Activated T-helper 2 cell treated with anti-CD3 and anti-CD28 coated beads, Interferon-gamma antibody, Interleukin-2, Interleukin-4, amounts not matched to agents 10 μg/mL and 5 μg/mL and 100 μg/mL, durations not matched to agents 14 hours and 24 hours and 36 hours (primary cell): ENCODE results near the gene KCNK3. TPM values are rescaled to one million over a fixed set of nuclear protein-coding genes. Genes with fewer than 3 reads are reported as not detected.

ENCODE experiments used
- DNase-seq: peaks from one replicate; pipeline ENCODE4 v3.0.0; 2021; ENCODE audit warnings: low spot score
- H3K27ac Mint-ChIP-seq: one replicate; pipeline ENCODE4 v1.8.0; 2021; ENCODE audit warnings: mixed read lengths
- H3K27me3 Mint-ChIP-seq: one replicate; pipeline ENCODE4 v1.8.0; 2021; ENCODE audit warnings: low read depth, mixed read lengths
- H3K36me3 Mint-ChIP-seq: one replicate; pipeline ENCODE4 v1.8.0; 2021; ENCODE audit warnings: low read depth, mixed read lengths
- H3K4me1 Mint-ChIP-seq: one replicate; pipeline ENCODE4 v1.8.0; 2021; ENCODE audit warnings: low read depth, mixed read lengths
- H3K4me3 Mint-ChIP-seq: one replicate; pipeline ENCODE4 v1.8.0; 2021; ENCODE audit warnings: low read depth, mild to moderate bottlenecking, moderate library complexity, mixed read lengths
- H3K9me3 Mint-ChIP-seq: one replicate; pipeline ENCODE4 v1.8.0; 2021; ENCODE audit warnings: mixed read lengths
- intact Hi-C: fragments of 100-400 bp; cut with micrococcal nuclease; formaldehyde crosslinking; loops from one replicate; pipeline ENCODE4 v1.15.1; 2023
- total RNA-seq: library from RNA; stranded (reverse); gene quantifications from 2 replicates; pipeline ENCODE4 v1.2.3, GENCODE V29; 2022

Gene KCNK3
- total RNA-seq, 1 donor from 2014 or later = not detected

DNA sequence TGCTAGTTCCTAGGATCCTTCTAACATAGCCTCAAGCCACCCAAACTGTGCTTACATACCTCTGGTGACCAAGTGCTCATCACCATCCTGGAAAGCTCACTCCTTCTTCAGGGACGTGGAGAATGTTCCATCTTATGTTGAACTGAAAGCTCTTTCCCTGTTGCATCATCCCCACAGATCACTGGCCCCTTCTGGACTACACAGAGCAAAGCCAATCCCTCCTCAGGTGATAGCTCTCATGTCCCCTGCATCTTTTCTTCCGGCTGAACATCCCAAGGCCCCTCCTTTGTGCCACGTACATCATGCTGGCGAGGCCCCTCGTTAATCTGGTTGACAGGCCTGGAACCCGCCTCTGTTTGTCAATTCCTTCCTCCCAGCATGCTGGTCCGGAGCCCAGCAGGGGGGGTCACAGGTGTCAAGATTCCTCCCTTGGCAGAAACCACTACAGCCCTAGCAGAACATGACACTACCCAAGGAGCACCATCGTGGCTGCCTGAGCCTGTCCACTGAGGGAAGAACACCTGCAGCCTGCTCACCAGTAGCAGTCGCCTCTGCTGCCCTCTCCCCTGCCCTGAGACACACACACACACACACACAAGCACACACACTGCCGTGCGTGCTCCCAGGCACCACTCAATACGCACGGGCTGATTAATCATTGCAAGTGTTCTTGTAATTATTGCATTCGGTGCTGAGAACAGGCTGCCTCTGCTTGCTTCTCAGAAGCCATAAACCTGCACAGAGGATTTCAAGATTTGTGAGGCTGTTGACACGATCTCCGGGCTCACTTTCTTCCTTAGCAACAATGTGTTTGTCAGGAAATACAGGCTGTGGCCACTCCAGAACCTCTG lies 6.3 kb upstream of the KCNK3 start:
- Mint-ChIP-seq H3K4me3 (no peak overlapping the region), H3K4me1 (no peaks in the 10 kb centered on the region), H3K27ac (no peak overlapping the region), H3K9me3 (no peaks in the 10 kb centered on the region), H3K27me3 (peaks cover 30% of the 10 kb centered on the region), H3K36me3 (no peaks in the 10 kb centered on the region)
- intact Hi-C loops = no loop called here
- DNase-seq = no peak

DNA sequence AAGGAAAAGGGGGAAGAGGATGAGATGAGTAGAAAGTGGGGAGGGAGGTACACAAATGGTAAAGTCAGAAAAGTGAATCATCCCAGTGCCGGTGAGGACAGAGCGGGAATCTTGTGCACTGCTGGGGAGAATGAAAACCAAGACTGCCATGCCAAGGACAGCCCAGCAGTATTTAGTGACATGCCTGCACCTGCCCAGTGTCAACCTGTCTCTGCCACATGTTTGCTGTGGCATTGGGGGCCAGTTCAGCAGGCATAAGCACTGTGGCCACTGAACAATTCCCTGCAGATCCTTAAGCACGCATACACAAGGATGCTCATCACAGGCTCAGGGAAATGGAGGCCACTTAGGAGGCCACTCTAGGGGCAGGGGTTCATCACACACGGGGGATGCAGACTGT lies 5.2 kb upstream of the KCNK3 start:
- no peak for DNase-seq
- H3K4me3 Mint-ChIP-seq = no peak overlapping the region
- H3K9me3 Mint-ChIP-seq = no peaks in the 10 kb centered on the region
- H3K27ac Mint-ChIP-seq = no peak overlapping the region
- no peaks in the 10 kb centered on the region for H3K4me1 Mint-ChIP-seq
- H3K36me3 Mint-ChIP-seq = no peaks in the 10 kb centered on the region
- H3K27me3 Mint-ChIP-seq = peaks cover 33% of the 10 kb centered on the region
- intact Hi-C loops = no loop called here

DNA sequence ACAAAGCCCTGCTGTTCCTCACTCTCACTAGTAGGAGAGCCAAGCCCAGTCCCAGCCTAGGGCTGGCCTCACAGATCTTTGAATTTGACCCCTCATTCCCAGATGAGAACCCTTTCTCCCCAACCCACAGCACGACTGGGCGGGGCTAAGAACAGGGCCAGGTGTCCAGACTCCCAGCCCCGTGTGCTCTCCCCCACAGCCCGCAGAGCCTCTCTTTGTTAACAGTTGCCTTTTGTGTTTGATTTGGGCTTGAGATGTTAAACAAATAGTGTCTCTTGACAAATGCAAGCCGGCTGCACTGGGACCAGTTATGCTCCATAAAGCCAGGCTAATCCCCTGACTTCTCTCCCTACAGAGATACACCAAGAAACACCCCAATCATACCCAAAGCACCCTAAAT lies 4.7 kb upstream of the KCNK3 start:
- H3K27ac Mint-ChIP-seq = no peak overlapping the region
- peaks cover 33% of the 10 kb centered on the region for H3K27me3 Mint-ChIP-seq
- intact Hi-C loops = no loop called here
- no peak overlapping the region for H3K4me3 Mint-ChIP-seq
- no peak for DNase-seq
- H3K36me3 Mint-ChIP-seq = no peaks in the 10 kb centered on the region
- no peaks in the 10 kb centered on the region for H3K9me3 Mint-ChIP-seq
- H3K4me1 Mint-ChIP-seq = no peaks in the 10 kb centered on the region

DNA sequence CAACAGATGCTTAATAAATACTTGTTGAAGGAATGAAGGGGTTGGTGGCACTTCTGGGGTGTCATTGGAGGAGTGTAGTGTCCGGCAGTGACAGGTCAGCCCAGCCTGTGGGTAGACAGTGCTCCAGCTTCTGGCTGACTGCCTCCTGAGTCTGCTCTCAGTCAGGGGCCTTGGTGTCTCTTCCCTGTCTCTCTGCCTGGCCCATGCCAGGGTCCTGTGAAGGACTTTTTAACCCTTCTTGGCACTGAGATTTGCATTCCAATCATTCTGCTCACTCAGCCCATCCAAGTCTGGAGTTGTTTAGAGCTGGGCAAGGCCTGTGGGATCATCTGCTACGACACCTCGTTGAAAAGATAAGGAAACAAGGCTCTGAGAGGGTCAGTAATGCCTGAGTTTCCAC lies 1.4 kb upstream of the KCNK3 start:
- no peaks in the 10 kb centered on the region for H3K9me3 Mint-ChIP-seq
- peaks cover 49% of the 10 kb centered on the region for H3K27me3 Mint-ChIP-seq
- intact Hi-C loops = no loop called here
- no peaks in the 10 kb centered on the region for H3K4me1 Mint-ChIP-seq
- no peak for DNase-seq
- H3K4me3 Mint-ChIP-seq = no peak overlapping the region
- H3K27ac Mint-ChIP-seq = no peak overlapping the region
- no peaks in the 10 kb centered on the region for H3K36me3 Mint-ChIP-seq

DNA sequence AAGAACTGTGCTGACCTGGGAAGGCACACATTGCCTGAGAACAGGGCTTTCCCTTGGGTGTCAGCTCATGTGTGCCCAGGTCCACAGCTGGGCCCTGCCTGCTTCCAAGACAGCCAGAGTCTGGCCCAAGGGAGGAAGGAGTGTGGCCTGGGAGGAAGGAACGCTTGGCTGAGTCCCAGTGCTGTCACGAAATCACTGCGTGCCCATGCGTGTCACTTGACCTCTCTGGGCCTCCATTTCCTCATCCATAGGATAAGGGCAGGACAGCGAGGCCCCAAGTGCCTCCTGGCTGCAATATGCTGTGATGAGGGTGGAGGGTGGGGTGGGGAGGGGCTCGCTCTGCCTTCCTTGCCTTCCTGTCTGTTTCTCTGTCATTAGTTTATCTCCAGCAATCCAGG lies 642 bp upstream of the KCNK3 start:
- no peaks in the 10 kb centered on the region for H3K9me3 Mint-ChIP-seq
- H3K27ac Mint-ChIP-seq = no peak overlapping the region
- intact Hi-C loops = no loop called here
- H3K4me1 Mint-ChIP-seq = no peaks in the 10 kb centered on the region
- H3K36me3 Mint-ChIP-seq = no peaks in the 10 kb centered on the region
- H3K27me3 Mint-ChIP-seq = peaks cover 41% of the 10 kb centered on the region
- no peak overlapping the region for H3K4me3 Mint-ChIP-seq
- no peak for DNase-seq

GRCh38 chr2:26692897-26693849 lies 651 bp downstream of the KCNK3 start:
- H3K27me3 Mint-ChIP-seq = peaks cover 39% of the 10 kb centered on the region
- H3K4me3 Mint-ChIP-seq = no peak overlapping the region
- no peak for DNase-seq
- no peaks in the 10 kb centered on the region for H3K4me1 Mint-ChIP-seq
- no peak overlapping the region for H3K27ac Mint-ChIP-seq
- H3K36me3 Mint-ChIP-seq = no peaks in the 10 kb centered on the region
- intact Hi-C loops = no loop called here
- H3K9me3 Mint-ChIP-seq = no peaks in the 10 kb centered on the region

DNA sequence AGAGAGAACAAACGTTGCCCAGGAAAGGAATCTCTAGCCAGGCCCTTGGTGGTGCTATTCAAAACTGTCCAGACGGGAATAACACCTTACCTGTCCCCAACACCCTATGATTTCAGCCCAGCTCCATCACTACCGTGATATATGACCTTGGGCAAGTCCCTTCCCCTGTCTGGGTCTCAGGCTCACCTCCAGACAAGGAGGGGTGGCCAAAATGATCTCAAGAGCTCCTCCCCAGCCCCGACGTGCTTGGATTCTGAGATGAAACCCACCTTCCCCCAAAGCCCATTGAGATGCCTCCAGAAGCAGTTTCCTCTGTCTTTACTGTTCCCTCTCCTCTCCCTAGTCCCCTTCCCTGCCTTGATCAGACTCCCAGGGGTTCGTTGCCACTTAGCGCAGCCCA lies 1.5 kb downstream of the KCNK3 start:
- no peaks in the 10 kb centered on the region for H3K36me3 Mint-ChIP-seq

GRCh38 chr2:26696351-26696816 lies 3.9 kb downstream of the KCNK3 start:
- no peaks in the 10 kb centered on the region for H3K36me3 Mint-ChIP-seq
- intact Hi-C loops = no loop called here
- no peaks in the 10 kb centered on the region for H3K4me1 Mint-ChIP-seq
- peaks cover 25% of the 10 kb centered on the region for H3K27me3 Mint-ChIP-seq
- no peak for DNase-seq
- no peak overlapping the region for H3K27ac Mint-ChIP-seq
- H3K9me3 Mint-ChIP-seq = no peaks in the 10 kb centered on the region
- no peak overlapping the region for H3K4me3 Mint-ChIP-seq

More for the DNA sequence above, 1.5 kb downstream of the KCNK3 start:
- Mint-ChIP-seq H3K4me3 (no peak overlapping the region), H3K27ac (no peak overlapping the region), H3K9me3 (no peaks in the 10 kb centered on the region), H3K27me3 (peaks cover 37% of the 10 kb centered on the region), H3K4me1 (no peaks in the 10 kb centered on the region)
- DNase-seq = no peak
- intact Hi-C loops = no loop called here

GRCh38 chr2:26697425-26697824 lies 4.9 kb downstream of the KCNK3 start:
- H3K9me3 Mint-ChIP-seq = no peaks in the 10 kb centered on the region
- H3K4me1 Mint-ChIP-seq = no peaks in the 10 kb centered on the region
- intact Hi-C loops = no loop called here
- H3K4me3 Mint-ChIP-seq = no peak overlapping the region
- no peak for DNase-seq
- H3K27me3 Mint-ChIP-seq = peaks cover 22% of the 10 kb centered on the region
- H3K27ac Mint-ChIP-seq = no peak overlapping the region
- H3K36me3 Mint-ChIP-seq = no peaks in the 10 kb centered on the region

DNA sequence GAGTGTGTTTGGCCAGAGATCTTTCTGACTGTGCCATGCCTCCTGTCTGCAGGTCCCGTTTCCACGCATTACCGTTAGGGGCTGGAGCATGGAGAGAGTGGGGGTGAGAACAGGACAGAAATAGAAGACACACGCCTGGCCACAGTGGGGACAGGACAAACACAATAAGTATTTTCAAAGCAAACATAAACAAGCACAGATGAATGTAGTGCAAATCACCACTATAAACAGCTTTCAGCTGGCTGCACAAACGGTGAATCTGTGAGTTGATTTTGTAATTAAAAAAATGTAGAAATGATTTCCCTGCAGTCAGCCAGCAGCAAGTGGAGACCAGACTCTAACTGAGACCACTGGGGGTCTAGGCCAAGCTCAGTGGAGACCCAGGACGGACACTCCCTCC lies 6.8 kb downstream of the KCNK3 start:
- Mint-ChIP-seq H3K9me3 (no peaks in the 10 kb centered on the region), H3K36me3 (no peaks in the 10 kb centered on the region), H3K27me3 (peaks cover 13% of the 10 kb centered on the region), H3K4me1 (no peaks in the 10 kb centered on the region), H3K27ac (no peak overlapping the region), H3K4me3 (no peak overlapping the region)
- intact Hi-C loops = no loop called here
- DNase-seq = no peak

- H3K27ac Mint-ChIP-seq = no peak overlapping the region
- no peak for DNase-seq
- H3K9me3 Mint-ChIP-seq = no peaks in the 10 kb centered on the region
- H3K4me3 Mint-ChIP-seq = no peak overlapping the region
- intact Hi-C loops = no loop called here
- peaks cover 7% of the 10 kb centered on the region for H3K27me3 Mint-ChIP-seq
- H3K36me3 Mint-ChIP-seq = no peaks in the 10 kb centered on the region
- no peaks in the 10 kb centered on the region for H3K4me1 Mint-ChIP-seq
Measured at GRCh38 chr2:26700078-26700477, 7.6 kb downstream of the KCNK3 start.

GRCh38 chr2:26701596-26701995 lies 9.1 kb downstream of the KCNK3 start:
- no peak for DNase-seq
- peaks cover 2% of the 10 kb centered on the region for H3K27me3 Mint-ChIP-seq
- no peak overlapping the region for H3K27ac Mint-ChIP-seq
- intact Hi-C loops = no loop called here
- H3K36me3 Mint-ChIP-seq = no peaks in the 10 kb centered on the region
- no peaks in the 10 kb centered on the region for H3K4me1 Mint-ChIP-seq
- H3K9me3 Mint-ChIP-seq = no peaks in the 10 kb centered on the region
- no peak overlapping the region for H3K4me3 Mint-ChIP-seq

DNA sequence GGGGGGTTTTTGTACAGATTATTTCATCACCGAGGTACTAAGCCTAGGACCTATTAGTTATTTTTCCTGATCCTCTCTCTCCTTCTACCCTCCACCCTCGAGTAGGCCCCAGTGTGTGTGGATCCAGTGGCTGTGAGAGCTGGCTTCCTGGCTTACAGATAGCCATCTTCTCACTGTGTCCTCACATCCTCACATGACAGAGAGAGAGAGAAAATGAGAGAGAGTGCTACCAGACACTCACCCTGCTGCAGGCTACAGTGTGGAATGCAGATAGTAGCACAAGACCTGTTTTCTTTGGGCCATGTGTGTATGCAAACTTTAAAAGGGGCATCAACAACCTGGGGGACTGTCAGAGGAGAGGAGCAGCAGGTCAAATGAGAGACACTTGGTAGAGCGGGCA lies 9.5 kb downstream of the KCNK3 start:
- Mint-ChIP-seq H3K9me3 (no peaks in the 10 kb centered on the region), H3K27ac (no peak overlapping the region), H3K4me3 (no peak overlapping the region), H3K4me1 (no peaks in the 10 kb centered on the region), H3K36me3 (no peaks in the 10 kb centered on the region), H3K27me3 (peaks cover 2% of the 10 kb centered on the region)
- no peak for DNase-seq
- intact Hi-C loops = no loop called here
